SIG-M5 treated with dmso at 0.1 percent for 504 hours (cell line): ENCODE measurements around the gene ZNF496.
A peak's percentile ranks its signal among the peaks of the same experiment; 100 is the strongest.
"Not testable (repeated sequence)": the region's sequence is repeated elsewhere in the genome, so short reads cannot be mapped to it uniquely, and the experiment has no call there.

Source experiments
- DNase-seq: peaks from one replicate; lab custom pipeline; 2025; ENCODE audit not compliant: unreplicated experiment; lab: John Stamatoyannopoulos, UW

ZNF496 gene

GRCh38 chr1:247331525-247332214 is at the start of gene ZNF496:
ZNF496 (minus strand) TSS chr1:247331867; CDS start chr1:247329578, 2,289 bp downstream.
- peak; percentile 68 for DNase-seq

- no peak for DNase-seq
Observed at GRCh38 chr1:247378334-247379073, 46.8 kb upstream of the ZNF496 start.

- not testable (repeated sequence) for DNase-seq
Observed at GRCh38 chr1:247377656-247378055, 46.0 kb upstream of the ZNF496 start.

GRCh38 chr1:247376659-247377058 is 45.0 kb upstream of the ZNF496 start:
- no peak for DNase-seq

- DNase-seq = no peak
Observed at GRCh38 chr1:247375747-247376146, 44.1 kb upstream of the ZNF496 start.

GRCh38 chr1:247374651-247375334 is 43.1 kb upstream of the ZNF496 start:
- not testable (repeated sequence) for DNase-seq

GRCh38 chr1:247373721-247374141 is 42.1 kb upstream of the ZNF496 start:
- peak; percentile 55 for DNase-seq

- no peak for DNase-seq
Observed at GRCh38 chr1:247371801-247372259, 40.2 kb upstream of the ZNF496 start.

GRCh38 chr1:247370786-247371732 is 39.4 kb upstream of the ZNF496 start:
- DNase-seq = no peak

GRCh38 chr1:247368490-247369145 is 37.0 kb upstream of the ZNF496 start:
- no peak for DNase-seq

- DNase-seq = no peak
Observed at GRCh38 chr1:247367786-247368422, 36.2 kb upstream of the ZNF496 start.

GRCh38 chr1:247366926-247367645 is 35.4 kb upstream of the ZNF496 start:
- no peak for DNase-seq

GRCh38 chr1:247366345-247366744 is 34.7 kb upstream of the ZNF496 start:
- not testable (repeated sequence) for DNase-seq

GRCh38 chr1:247365023-247365422 is 33.4 kb upstream of the ZNF496 start:
- DNase-seq = no peak

GRCh38 chr1:247363000-247363399 is 31.3 kb upstream of the ZNF496 start:
- DNase-seq = not testable (repeated sequence)

GRCh38 chr1:247362153-247362552 is 30.5 kb upstream of the ZNF496 start:
- DNase-seq = no peak

GRCh38 chr1:247360991-247361731 is 29.5 kb upstream of the ZNF496 start:
- DNase-seq = no peak
